GM18519 (cell line): ENCODE data around the gene GTF2F2.

ENCODE experiments used
- ATAC-seq: cut with Tn5 transposase; IDR thresholded peaks from one replicate; pipeline ENCODE4 v1.9.1; 2021; ENCODE audit warnings: mild to moderate bottlenecking, moderate library complexity; ENCODE audit not compliant: unreplicated experiment, low FRiP score

The GTF2F2 gene

DNA sequence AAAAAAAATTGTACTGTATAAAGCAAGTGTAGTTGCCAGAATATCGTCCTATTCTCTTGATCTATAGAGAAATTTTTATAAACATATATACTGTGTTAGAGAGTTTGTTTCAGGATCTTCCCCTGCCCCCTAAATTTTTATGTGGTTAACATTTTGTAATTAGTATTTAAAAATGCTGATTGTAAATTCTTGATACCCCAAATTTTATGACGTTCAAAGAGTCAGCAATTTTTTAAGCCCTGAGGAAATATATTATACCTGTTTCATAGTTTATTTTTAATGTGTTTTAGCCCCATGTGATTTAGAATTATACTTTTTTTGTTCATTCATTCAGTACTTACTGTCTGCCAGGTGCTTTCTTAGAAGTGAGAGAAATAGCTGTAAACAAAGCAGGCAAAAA lies 87.8 kb downstream of the GTF2F2 start:
- ATAC-seq: no peak

DNA sequence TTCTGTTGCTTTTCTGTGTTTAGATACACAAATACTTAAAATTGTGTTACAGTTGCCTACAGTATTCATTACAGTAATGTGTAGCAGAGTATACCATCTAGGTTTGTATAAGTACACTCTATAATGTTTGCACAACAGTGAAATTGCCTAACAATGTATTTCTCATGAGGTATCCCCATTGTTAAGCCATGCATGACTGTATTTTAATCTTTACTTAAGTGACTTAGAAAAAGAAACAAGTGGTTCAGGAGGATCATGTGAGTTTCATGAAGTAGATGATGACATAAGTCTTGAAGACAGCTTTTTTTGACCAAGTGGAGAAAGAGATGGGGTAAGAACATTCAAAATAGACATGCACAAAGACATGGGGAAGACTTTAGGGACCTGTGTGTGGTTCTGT lies 88.9 kb downstream of the GTF2F2 start:
- ATAC-seq: no peak

DNA sequence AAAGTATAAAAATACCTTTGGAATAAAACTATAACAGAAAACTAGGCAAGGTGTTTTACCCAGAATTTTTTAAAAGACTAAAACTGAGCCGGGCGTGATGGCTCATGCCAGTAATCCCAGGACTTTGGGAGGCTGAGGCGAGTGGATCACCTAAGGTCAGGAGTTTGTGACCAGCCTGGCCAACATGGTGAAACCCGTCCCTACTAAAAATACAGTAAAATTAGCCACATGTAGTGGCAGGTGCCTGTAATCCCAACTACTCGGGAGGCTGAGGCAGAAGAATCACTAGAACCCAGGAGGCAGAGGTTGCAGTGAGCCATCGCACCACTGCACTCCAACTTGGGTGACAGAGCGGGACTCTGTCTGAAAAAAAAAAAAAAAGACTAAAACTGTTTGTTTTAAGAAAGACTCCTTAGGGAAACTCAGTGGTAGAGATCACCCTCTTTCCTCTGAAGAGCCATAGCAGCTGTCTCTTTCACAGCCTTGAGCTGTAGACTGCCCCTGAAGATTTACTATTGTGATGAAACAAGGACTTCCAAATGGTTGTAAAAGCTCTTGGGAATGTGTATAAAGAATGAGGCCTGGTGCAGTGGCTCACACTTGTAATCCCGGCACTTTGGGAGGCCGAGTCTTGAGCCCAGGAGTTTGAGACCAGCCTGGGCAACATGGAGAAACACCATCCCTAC lies 95.2 kb downstream of the GTF2F2 start:
- no peak for ATAC-seq

DNA sequence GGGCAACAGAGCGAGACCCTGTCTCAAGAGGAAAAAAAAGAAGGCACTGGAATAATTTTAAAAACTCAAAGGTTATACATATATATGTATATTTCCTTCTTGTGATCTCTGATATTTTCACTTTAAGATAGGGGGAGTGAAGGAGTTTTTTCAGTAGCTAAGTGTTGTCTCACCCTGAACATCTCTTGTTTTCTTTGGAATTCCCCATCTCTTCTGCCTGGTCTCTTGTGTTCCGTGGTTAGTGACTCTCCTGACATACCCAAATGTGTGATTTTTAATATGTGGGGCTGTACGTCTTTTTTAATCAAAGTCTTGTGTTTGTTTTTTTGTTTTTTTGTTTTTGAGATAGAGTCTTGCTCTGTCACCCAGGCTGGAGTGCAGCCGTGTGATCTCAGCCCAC lies 95.9 kb downstream of the GTF2F2 start:
- ATAC-seq: no peak

DNA sequence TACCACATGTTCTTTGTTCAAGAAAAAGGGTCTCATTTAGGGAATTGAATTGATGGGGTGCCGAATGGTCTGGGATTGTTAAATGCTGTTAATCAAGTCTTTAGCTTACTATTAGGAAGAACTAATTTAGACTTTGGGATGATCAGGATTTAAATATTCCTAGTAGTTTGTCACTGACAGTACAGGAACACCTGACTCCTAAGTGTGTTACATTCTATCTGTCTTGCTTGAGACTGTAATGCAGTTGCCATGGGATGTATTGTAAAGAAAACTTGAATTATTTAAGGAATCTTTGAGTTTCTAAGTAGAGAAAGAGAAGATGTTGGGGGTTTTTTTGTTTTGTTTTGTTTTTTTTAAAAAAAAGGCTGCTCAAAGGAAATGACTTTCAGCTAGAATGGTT lies 98.4 kb downstream of the GTF2F2 start:
- ATAC-seq: no peak

DNA sequence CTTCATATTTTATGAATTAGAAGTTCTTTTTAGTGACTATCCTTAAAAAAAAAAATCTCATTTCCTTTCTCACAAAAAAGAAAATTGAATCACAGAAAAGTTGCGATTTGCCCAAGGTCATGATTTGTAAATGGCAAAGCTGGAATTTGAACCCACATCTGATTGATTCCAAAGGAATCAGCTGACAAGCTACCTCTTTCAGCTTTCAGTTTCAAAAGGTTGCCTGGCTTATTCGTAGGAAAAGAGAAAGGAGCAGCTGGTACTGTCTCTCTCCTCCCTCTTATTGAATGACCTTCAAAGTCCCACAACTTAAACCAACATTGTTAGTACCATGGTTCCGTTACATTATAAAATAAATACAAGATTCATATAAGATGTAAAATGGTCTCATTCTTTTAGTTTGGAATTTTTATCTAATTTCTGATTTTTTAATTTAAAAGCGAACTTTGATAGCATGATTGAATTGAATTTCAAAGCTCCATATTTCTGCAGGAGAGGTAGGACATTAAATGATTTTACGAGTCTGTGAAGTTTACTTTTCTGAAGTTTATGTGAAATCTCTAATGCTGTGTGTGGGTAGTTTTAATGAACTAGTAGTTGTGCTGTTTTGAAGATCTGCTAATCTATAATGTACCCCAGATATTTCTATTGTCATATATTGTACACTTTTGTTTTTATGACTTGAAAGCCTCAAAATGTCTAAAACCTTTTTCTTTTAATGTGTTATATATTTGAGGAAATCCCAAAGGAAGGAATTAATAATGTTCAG lies 99.0 kb downstream of the GTF2F2 start:
- ATAC-seq: no peak

DNA sequence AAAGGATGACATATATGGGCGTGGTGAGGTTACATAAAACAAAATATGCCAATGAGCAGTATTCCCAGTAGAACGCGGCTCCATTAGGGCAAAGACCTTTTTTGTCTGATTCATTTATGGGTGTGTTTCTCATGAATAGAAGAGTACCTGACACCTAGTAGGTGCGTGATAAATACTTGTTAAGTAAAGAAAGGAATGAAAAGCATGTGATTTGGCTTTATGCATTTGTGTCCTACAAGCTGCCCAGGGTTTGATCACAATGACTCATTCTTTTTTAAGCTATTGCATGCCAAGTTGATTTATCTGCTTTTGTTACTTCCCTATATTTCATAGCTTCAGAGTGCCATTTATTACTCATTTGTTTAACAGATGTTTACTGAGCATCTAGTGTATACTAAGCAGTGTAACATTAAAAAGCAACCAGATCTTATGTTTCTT lies 99.6 kb downstream of the GTF2F2 start:
- ATAC-seq: no peak

DNA sequence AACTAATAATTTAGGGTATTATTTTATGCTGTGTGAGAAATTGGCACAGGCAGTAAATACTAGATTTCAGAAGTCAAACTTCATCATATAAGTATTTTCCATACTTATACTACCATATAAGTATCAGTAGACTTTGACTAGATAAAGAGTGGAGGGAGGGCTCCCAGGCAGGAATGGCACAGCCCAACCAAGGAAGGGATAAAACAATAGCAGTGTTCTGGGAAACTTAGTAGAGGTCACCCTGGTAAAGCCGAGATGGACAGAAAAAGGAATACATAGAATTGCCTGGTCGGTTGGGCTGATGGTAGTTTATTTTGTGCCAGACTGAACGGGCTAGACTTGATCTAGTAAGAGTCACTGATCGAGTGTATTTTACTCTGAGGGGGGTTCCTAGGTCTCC lies 100.1 kb downstream of the GTF2F2 start:
- no peak for ATAC-seq

DNA sequence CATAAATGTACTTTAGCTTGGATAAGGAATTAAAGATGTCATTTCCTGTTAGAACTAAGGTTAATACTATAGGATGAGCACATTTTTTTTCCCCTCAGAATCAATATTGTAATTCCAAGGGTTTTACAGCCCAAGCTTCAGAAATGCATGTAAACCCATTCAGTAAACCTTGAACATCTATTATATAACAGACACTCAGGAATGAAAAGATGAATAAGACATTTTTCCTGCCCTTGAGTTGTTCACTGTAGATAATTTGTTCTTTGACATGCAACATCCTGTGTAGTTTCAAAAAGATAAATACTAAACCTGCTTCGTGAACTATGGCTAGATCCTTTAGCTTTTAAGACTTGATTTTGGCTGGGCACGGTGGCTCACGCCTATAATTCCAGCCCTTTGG lies 102.2 kb downstream of the GTF2F2 start:
- no peak for ATAC-seq

DNA sequence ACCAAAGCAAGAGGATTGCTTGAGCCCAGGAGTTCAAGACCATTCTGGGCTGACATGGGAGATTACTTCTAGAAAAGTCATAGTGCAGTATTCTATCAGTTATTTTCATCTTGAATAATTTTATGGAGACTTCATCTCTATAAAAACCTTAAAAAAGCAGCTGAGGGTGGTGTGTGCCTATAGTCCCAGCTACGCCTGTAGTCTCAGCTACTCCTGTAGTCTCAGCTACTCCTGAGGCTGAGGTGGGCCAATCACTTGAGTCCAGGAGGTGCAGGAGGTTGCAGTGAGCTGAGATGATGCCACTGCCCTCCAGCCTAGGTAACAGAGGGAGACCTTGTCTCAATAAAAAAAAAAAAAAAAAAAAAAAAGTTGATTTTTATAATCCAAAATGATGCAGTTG lies 102.6 kb downstream of the GTF2F2 start:
- ATAC-seq: no peak

DNA sequence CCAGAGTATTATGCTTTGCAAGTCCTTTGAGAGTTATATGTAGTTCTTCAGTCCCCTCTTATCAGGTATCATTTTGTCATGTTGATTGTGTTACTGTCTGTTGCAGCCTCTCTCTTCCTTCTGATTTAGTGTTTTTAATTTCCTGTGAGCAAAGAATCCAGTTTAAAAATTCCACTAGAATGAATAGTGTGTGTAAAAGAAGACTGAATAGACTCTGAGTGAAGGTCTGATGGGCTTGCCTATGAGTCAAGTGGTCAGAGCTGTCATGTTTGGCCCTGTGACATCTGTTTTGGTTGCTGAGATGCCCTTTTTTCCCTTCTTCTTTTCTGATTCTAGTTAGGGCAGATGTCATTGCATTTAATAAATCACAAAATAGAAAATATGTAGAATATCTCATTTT lies 103.9 kb downstream of the GTF2F2 start:
- ATAC-seq: no peak

DNA sequence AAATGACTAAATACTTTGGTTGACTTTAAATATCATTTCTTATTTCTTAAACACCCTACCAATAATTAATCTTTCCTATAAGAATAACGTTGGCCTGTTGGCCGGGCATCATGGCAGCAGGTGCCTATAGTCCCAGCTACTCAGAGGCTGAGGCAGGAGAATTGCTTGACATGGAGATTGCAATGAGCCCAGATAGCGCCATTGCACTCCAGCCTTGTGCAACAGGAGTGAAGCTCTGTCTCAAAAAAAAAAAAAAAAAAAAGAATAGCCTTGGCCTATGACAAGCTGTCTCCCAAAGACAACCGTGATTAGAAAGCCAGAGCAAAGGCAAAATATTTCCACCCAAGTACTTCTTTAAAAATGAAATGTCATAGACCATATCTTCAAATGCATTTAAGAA lies 105.1 kb downstream of the GTF2F2 start:
- no peak for ATAC-seq

DNA sequence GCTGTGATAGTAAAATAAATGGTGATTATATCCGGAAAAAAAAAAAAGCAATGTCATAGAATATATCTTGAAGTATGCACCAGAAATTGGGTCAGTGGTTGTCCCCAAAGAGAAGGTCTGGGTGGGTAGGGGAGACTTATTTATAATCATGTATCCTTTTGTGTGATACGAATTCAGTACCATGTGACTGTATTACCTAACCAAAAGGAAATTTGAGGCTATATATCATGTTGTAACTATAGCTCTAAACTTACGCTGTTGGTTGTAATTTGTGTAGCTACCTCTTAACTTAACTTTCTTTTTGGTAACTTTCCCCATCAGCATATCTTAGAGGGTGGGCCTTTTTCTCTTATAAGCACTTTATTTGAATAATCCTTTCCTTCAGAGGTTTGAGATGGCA lies 105.7 kb downstream of the GTF2F2 start:
- no peak for ATAC-seq

DNA sequence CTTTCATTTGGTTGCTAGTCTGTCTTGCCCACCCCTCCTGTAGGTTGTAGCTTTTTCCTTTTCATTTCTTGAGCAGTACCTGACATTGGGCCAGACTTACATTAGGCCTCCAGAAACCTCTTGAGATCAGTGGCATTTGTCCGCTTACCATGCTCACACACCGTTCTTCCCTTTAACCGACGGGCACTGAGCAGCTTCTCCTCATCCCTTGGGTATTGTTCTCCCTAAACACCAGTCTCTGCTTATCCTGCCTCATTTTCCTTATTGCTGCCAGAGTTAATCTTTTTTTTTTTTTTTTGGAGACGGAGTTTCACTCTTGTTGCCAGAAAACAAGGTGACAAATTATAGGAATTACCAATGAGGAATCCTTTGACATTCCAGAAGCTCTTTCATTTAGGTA lies 107.7 kb downstream of the GTF2F2 start:
- ATAC-seq: no peak

DNA sequence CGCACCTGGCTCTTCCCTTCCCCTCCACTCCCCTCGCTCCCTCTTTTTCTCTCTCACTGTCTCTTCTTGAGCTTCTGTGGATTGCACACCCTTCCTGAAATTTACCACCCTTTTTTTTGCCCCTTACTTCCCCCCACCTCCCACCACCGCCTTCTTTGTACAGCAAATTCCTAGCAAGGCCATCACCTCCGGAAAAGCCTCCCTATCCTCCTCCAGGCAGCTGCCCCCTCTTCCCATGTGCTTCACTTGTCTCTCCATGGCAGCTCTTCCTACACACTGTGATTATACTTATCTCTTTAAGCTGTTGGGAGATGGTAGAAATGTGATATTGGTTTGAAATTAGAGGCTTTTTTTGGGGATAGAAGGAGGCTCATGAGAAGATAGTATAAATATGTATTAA lies 108.9 kb downstream of the GTF2F2 start:
- no peak for ATAC-seq

DNA sequence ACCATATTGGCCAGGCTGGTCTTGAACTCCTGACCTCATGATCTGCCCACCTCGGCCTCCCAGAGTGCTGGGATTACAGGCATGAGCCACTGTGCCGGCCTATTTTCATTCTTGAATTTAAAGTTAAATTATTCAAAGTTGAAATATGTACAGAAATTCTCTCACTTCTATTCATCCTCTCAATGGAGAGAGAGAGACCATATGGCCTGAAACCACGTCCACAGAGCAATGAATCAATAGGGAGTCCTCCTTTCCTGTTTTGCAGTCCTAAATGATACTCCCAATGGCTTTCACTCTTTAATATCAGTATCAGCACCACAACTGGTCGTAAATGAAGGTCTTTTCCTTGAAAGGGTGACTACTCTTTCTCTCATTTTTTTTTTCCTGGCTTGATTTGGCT lies 111.0 kb downstream of the GTF2F2 start:
- ATAC-seq: no peak

DNA sequence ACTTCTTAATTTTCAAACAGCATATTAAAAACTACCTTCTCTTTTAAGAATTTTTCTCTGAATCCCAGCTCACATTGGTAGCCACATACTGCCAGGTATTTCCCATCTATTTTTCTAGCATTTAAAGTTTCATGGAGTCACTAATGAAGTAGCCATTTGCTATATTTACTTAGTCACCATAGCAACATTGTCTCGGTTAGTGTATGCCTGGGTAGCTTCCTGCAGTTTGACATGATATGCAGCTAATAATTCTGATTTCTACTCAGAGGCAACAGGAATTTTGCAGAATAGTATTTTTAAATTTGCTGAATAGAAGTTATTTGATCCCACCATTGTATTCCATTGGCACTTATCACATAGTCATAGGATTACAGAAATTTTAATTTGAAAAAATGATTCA lies 111.4 kb downstream of the GTF2F2 start:
- ATAC-seq: no peak

DNA sequence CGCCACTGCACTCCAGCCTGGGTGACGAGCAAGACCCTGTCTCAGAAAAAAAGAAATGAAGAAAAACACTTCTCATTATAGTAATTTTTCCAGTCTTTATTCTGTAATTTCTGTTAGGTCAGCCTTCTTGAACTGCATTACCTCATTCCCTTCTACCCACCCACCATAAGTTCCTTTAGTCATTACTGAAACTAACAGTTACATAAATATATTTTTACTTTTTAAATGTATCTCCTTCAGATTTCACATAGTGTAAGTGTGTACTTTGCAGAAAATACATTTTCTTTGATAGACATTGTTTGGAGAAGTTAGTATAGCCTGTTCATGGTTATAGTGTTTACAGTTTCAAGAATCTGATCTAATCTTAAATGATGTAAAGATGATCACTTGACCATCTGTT lies 112.3 kb downstream of the GTF2F2 start:
- ATAC-seq: no peak

DNA sequence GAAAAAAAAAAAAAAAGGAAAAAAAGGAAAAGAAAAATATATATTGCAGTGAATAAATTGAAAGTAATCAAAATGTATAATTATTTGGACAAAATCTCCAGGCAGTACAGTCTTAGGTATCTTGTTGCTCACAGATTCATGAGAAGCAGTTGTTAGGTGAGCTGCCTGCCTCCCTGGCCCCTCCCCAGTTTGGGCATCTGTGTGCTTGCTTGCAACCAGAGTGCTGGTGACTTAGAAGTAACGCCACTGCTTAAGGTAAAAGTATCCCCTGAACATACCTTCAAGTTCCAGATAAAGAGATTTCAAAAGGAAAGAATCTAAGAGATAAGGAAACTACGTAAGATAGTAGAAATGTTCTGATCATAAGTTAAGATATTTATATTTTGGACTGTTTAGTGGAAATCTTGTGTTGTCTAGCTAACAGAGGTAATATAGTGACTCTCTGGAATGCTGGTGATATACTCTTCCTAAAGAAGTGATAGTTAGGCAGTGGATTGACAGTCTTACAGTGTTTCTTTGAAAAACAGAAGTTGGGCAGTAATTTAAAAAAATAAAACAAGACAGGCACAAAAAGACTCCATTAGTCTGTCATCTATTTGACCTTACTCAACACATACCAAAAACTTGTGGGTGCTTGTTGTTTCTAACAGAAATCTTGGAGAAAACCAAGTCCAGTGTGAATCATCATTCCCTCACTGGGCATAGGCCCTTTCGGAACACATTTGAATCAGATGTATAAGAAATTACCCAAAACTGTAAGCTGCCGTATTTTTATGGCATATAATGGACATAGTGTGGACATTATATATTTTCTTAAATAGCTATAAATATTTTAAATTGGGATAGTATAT lies 118.9 kb downstream of the GTF2F2 start:
- ATAC-seq: no peak

DNA sequence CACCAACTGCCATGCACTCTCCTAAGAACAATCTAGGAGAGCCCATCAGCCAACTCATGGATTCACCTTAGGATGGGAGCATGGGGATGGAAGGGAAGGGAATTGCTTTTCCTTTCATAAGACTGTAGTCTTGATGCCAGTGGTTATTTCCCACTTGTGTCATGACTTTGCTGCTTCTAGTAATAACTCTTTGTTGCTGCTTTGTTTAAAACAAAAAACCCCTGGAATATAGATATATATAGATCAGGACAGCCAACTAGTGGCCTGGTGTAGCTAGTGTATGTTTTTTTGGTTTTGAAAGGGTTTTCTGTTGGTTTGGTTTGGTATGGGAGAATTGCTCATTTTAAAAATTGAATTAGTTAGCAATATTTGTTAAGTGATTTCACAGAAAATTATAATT lies 119.8 kb downstream of the GTF2F2 start:
- ATAC-seq: no peak

DNA sequence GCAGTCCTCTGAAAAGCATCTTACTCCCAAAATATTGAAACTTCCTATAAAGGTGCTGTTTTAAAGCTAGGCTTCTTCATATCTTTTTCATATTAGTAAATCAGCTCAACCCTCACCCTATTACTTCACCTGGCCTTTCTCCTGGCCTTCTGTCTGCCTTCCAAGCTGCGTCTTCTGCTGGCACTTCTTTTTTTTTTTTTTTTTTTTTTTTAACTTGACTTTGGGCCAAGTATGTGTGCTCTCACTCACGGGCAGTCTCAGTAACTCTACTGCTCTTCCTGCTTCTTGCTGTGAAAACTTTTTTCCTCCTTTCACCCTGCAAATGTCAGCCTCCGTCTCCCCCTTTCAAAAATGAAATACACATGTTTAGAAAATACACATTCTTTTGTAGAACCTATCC lies 121.8 kb downstream of the GTF2F2 start:
- ATAC-seq: no peak
